ENCODE data around the gene CENPE.
A peak's percentile ranks its signal among the peaks of the same experiment; 100 is the strongest.

CENPE gene

GRCh38 chr4:103073792-103074438, 124.2 kb downstream of the CENPE start:
- no peak overlapping the region for H3K4me3 ChIP-seq (ENCODE audit: control insufficient read depth, low read depth, low read length)
- TF ChIP-seq CTCF (conservative IDR thresholded peaks at IDR 0.05; ENCODE audit: control insufficient read depth, insufficient read depth, low read depth, low read length), result no peak
- DNase-seq (ENCODE audit: low read depth), result peak; percentile 23

GRCh38 chr4:103067841-103068547, 130.1 kb downstream of the CENPE start:
- no peak for TF ChIP-seq CTCF (conservative IDR thresholded peaks at IDR 0.05; ENCODE audit: control insufficient read depth, insufficient read depth, low read depth, low read length)
- DNase-seq (ENCODE audit: low read depth), result peak; percentile 58
- H3K4me3 ChIP-seq (ENCODE audit: control insufficient read depth, low read depth, low read length), result no peak overlapping the region

- no peak for DNase-seq (ENCODE audit: low read depth)
- no peak for TF ChIP-seq CTCF (conservative IDR thresholded peaks at IDR 0.05; ENCODE audit: control insufficient read depth, insufficient read depth, low read depth, low read length)
- no peak overlapping the region for H3K4me3 ChIP-seq (ENCODE audit: control insufficient read depth, low read depth, low read length)
These were observed 137.5 kb downstream of the CENPE start for GRCh38 chr4:103060453-103061148.

All from fibroblast of mammary gland (primary cell).